HG03457 (cell line): ENCODE data around the gene CTTN.
"Not testable (repeated sequence)": the region's sequence is repeated elsewhere in the genome, so short reads cannot be mapped to it uniquely, and the experiment has no call there.

Experiments
- ATAC-seq: cut with Tn5 transposase; IDR thresholded peaks from one replicate; pipeline ENCODE4 v1.9.1; 2021; ENCODE audit warnings: moderate number of reproducible peaks; ENCODE audit not compliant: unreplicated experiment

CTTN gene

DNA sequence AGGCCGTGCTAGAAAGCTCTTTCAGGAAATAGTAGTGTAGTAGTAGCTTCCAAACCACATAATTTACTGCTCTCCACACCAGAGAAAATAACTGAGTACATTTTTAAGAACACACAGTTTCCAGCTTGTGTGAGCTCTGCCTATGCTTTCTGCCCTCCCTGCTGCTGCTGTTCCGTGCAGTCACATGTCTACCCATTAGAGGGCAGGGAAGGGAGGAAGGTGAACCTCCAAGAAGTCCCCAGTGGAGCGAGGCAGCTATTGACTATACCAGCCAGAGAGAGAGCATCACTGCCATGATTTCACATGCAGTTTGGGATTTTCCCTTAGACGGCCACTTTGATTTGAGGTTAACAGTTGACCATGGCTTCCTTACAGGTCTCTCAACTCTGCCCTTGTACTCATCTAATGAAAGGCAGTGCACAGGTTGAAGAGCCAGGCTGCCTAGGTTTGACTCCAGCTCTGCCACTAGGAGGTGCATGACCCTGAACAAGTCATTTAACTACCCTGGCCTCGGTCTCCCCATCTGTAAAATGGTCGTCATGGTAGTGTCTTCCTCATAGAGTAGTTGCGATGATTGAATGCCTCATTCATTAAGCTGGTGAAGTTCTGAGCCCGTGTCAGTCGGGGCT is 19.7 kb upstream of the CTTN start:
- no peak for ATAC-seq

DNA sequence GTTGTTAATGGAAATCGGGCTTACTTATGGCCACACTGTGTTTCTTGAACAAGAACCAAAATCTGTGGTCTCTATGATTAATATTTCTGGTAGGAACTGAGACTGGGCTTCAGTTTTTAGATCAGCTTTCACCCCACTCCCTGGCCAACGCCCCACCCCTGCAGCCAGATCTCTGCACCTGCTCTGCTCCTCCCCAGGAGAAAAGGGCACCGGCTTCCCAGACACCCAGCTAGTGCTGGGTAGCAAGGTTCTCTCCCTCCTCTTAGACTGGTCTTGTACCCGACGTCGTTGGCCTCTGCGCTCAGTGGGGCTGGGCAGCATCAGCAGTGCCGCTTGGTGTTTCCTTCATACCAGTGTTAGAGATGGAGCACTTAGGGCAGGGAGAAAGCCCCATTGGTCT is 17.0 kb upstream of the CTTN start:
- ATAC-seq = no peak

- ATAC-seq = no peak
Observed at GRCh38 chr11:70381872-70382861, 16.2 kb upstream of the CTTN start.

DNA sequence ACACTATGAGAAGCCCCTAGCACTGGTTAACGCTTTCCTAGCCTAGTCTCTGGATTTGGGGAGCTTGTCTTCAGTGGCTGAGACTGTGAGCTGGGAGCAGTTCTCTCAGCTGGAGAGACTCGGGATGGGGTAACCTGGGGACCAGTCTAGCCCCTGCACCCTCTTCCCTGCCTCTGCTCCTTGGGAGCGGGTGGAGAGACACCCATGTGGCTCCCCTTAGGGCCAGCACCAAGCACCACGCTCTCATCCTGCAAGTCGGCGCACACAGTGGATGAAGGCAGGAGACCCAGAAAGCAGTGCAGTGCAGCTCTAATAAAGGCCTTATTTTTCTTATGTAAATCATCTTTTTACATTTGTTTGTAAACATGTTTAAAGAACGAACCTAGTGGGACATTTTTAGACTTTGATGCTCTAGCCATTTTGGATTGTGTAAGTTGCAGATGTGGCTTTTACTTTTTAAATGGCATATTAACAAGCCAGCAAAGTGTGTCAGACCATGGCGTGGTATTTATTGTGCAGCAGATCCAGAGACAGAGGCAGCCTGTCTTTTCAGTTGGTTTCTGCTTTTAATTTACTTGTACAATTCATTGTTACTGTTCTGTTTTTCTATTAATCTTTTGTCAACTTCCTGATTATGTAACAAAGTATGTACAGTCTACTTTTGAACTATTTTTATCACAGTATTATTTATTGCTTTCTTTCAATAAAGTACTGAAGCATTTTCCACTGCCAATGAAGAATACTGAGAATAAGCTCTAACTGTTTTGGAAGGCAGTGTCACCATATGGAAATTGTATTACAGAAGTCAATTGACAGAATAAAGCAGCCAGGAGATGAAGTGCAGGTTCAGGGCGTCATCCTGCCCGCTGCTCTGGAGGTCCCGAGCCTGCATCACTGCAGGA is 14.4 kb upstream of the CTTN start:
- no peak for ATAC-seq

DNA sequence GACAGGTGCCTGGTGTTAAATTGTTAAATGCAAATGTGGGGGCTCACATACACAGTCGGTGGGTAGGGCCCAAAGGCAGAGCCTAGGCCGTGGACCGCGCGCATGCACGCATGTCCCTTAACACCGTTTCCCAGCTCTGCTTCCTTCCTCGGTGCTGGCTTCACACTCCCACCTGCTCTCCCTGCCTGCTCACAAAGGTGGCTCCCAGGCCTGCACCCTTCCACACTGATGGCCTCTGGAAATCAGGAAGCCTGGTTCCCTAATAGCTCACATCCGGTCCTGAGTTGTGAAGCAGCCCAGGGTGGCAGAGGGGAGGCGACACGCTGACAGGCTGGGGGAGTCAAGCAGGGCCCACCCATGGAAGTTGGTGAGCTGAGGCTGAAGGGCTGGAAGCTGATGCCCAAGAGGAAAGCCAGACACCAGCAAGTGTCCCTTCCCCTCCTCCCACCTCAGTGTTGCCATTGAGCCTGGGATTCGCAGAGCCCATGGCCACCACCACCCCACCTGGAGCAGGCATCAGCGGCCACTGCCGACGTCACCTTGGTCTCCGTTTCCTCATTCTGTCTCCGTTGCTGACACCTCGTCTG is 13.7 kb upstream of the CTTN start:
- ATAC-seq = no peak

GRCh38 chr11:70387564-70387963 is 10.8 kb upstream of the CTTN start:
- ATAC-seq = no peak

GRCh38 chr11:70389201-70389600 is 9.1 kb upstream of the CTTN start:
- ATAC-seq = no peak

DNA sequence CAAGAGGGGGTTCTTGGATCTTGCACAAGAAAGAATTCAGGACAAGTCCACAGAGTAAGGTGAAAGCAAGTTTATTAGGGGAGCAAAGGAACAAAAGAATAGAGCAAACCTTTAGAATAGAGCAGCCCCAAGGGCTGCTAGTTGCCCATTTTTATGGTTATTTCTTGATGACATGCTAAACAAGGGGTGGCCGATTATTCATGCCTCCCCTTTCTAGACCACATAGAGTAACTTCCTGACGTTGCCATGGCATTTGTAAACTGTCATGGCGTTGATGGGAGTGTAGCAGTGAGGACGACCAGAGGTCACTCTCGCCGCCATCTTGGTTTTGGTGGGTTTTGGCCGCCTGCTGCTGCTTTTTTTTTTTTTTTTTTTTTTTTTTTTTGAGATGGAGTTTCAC is 7.4 kb upstream of the CTTN start:
- not testable (repeated sequence) for ATAC-seq

DNA sequence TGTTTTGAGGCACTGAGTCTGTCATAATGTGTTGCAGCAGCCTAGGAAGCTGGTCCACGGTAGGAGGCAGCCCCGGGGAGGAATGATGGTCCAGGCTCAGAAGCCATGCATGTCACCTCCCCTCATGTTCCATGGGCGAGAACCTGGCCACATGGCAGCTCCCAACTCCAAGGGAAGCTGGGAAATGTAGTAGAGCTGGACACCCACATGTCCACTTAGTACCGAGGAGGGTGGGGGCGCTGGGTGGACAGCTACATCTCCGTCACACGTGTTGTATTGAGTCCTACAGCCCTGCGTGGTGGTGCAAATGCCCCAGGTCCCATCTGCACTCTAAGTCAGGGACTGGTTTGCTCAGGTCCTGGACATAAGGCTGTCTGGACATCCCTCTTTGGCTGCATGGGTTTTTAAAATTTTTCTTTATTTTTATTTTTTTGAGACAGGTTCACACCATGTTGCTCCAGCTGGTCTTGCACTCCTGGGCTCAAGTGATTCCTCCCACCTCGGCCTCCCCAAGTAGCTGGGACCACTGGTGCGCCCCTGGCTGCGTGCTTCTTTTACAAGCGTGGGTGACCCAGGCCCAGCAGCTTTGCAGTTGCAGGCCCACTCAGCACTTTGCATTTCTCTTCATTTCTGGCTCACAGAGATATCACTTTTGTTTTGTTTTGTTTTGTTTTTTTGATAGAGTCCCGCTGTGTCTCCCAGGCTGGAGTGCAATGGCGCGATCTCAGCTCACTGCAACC is 3.9 kb upstream of the CTTN start:
- ATAC-seq = no peak

GRCh38 chr11:70397336-70397982 is 870 bp upstream of the CTTN start:
- no peak for ATAC-seq

DNA sequence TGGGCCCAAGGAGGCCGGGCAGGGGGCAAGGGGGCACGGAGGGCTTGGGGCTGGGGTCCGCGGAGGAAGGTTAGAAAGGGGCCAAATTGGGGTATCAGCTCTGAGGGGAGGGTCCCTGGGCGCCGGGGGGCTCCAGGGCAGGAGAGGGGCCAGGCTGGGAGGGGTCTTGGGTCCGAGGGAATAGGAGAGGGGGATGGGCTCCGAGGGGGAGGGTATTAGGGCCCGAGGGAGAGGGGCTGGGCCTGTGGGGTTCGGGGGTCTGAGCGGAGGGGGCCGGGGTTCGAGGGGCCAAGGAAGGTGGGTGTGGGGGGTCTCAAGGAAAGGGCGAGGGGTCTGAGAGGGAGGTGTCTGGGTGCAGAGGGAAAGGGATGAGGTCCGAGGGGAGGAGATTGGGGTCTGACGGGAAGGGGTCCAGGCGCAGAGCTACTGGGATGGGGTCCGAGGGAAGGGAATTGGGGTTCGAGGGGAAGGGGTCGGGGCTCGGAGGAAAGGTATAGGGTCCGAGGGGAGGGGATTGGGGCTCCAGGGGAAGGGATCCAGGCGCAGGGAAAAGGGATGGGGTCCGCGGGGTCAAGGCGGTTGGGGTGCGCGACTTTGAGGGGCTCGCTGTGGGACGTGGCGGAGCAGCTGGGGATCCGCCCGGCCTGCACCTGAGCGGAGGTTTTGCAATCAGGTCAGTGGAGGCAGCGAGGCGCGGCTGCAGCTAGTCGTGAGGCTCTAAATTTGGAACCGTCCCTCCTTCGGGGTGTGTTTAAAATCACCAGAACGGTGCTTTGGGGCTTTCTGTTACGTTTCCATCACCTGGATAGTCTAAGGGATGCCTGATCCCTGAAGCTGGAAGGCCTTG is 728 bp downstream of the CTTN start:
- ATAC-seq = no peak

- ATAC-seq = no peak
Observed at GRCh38 chr11:70399681-70400112, 1.4 kb downstream of the CTTN start.

DNA sequence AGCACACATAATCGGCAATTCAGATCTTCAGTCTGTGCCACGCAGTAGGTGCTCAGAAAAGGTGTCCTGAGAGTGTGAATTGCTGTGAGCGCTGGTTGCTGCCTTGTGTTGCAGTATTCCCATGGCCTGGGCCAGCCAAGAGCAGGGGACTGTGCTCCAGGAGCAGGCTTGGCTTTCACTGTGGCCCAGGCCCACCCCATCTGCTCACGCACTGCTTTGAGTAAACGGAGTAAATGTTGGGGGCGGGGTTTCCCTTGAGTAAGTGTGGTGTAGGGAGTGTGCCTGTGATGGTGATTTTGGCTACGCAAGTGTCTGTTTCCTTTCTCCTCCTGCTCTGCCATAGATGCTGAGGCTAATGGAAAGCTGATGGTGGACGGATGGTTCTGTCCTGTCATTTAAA is 2.3 kb downstream of the CTTN start:
- ATAC-seq = no peak

DNA sequence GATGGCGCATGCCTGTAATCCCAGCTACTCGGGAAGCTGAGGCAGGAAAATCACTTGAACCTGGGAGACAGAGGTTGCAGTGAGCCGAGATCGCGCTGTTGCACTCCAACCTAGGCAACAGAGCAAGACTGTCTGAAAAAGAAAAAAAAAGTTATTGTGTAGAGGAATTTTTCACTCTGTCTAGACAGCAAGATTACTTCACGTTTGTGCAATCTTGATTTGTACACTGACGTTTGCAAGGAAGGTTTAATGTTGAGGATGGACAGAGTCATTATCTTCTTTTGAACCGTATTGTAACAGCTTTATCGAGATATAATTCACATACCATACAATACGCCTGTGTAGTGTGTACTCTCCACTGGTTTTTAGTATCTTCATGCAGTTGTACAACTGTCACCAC is 3.7 kb downstream of the CTTN start:
- ATAC-seq = no peak

DNA sequence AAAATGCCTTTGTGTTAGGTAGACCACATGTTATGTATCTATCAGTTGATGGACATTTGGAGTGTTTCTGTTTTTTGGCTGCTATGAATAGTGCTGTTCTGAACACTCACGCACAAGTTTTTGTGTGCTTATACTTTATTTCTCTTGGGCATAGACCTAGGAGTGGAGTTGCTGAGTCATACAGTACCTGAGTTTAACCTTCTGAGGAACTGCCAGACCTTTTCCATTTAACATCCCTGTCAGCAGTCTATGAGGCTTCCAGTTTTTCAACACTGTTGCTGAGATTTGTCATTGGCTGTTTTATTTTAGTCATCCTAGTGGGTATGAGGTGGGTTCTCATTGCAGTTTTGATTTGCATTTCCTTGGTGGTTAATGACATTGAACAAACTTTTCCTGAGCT is 4.4 kb downstream of the CTTN start:
- no peak for ATAC-seq

DNA sequence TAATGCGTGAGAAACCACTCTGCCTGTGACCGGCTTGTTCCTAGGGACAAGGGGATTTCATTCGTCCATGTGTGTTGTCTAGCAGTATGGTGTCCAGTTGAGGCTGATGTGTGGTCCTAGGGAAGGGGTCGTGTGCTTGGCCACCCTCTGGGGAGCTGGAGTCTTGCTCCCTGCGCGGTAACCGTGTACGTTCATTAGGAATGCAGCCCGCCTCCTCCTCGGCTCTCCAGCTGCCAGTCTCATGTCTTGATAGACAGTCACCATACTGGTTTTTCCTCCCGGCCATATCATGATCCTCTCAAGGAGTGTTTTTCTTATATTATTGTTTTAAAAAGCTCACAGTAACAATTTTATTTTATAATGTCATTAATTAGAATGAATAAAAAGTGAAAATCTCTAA is 5.9 kb downstream of the CTTN start:
- ATAC-seq = no peak

- ATAC-seq = no peak
Observed at GRCh38 chr11:70405679-70406395, 7.5 kb downstream of the CTTN start.

DNA sequence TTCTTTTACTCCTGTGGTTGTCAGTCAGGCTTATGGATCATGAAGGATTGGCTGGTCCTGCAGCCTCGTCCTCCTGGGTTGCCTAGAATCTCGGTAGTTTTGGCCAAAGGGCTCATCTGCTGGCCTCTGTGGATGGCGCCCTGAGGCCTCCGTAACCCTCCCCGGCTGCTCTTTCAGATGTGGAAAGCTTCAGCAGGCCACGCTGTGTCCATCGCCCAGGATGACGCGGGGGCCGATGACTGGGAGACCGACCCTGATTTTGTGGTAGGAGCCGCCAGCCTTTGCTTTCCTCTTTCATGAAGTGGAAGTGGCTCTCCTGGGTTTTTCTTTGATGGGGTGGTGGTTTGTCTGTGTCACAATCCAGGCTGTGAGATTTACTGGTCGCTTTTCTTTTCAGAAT is 8.8 kb downstream of the CTTN start:
- ATAC-seq = no peak
